Neuronal stem cell (in vitro differentiated cells): Measurements from ENCODE around the gene AGPAT2.

Experiments
- DNase-seq: peaks from one replicate; pipeline ENCODE4 v3.0.0-alpha.2; 2013; ENCODE audit warnings: low spot score
- H2AFZ ChIP-seq: one replicate; pipeline ENCODE4 v1.6.1; 2013; ENCODE audit warnings: mild to moderate bottlenecking, low read length, inconsistent platforms
- H2AK5ac ChIP-seq: 2 replicates; pipeline ENCODE4 v1.6.1; 2013; ENCODE audit warnings: low read depth, mild to moderate bottlenecking, inconsistent platforms, low read length, moderate library complexity, mixed read lengths
- H2BK120ac ChIP-seq: 2 replicates; pipeline ENCODE4 v1.6.1; 2013; ENCODE audit warnings: low read depth, mild to moderate bottlenecking, inconsistent platforms, low read length, moderate library complexity, mixed read lengths
- H2BK12ac ChIP-seq: one replicate; pipeline ENCODE4 v1.6.1; 2013; ENCODE audit warnings: low read length, inconsistent platforms
- H2BK15ac ChIP-seq: 2 replicates; pipeline ENCODE4 v1.6.1; 2013; ENCODE audit warnings: mild to moderate bottlenecking, low read length, inconsistent platforms, mixed read lengths
- H2BK5ac ChIP-seq: one replicate; pipeline ENCODE4 v1.6.1; 2013; ENCODE audit warnings: inconsistent platforms, mild to moderate bottlenecking, low read length, moderate library complexity
- H3K14ac ChIP-seq: one replicate; pipeline ENCODE4 v1.6.1; 2013; ENCODE audit warnings: low read length, inconsistent platforms
- H3K18ac ChIP-seq: 2 replicates; pipeline ENCODE4 v1.6.1; 2013; ENCODE audit warnings: low read length, inconsistent platforms
- H3K23ac ChIP-seq: 2 replicates; pipeline ENCODE4 v1.6.1; 2013; ENCODE audit warnings: low read depth, mild to moderate bottlenecking, mixed read lengths, low read length, inconsistent platforms; ENCODE audit not compliant: poor library complexity
- H3K27ac ChIP-seq: replicated peaks from 3 replicates; pipeline ENCODE4 v1.5.1; 2013; ENCODE audit warnings: low read length, inconsistent platforms
- H3K27me3 ChIP-seq, 3 experiments: 2 replicates each; pipeline ENCODE4 v1.6.1; 2013; ENCODE audit warnings: low read length in 3 of 3, mild to moderate bottlenecking in 2 of 3, inconsistent platforms in 1 of 3, low read depth in 1 of 3, mixed read lengths in 1 of 3, moderate library complexity in 1 of 3; ENCODE audit not compliant: control insufficient read depth in 3 of 3, insufficient read depth in 3 of 3
- H3K36me3 ChIP-seq, 2 donors: replicated peaks in 1 of 2; 2 replicates each; pipeline ENCODE4 v1.6.1; 2013; ENCODE audit warnings: low read length in 2 of 2; ENCODE audit not compliant: control insufficient read depth in 2 of 2, insufficient read depth in 2 of 2
- H3K4ac ChIP-seq: 2 replicates; pipeline ENCODE4 v1.6.1; 2013; ENCODE audit warnings: inconsistent platforms, mild to moderate bottlenecking, low read length, moderate library complexity
- H3K4me1 ChIP-seq, 2 donors: 1 replicate in 1 of 2; 2 replicates in 1 of 2; pipeline ENCODE4 v1.6.1; 2013; ENCODE audit warnings: low read length in 2 of 2, low read depth in 1 of 2; ENCODE audit not compliant: control insufficient read depth in 2 of 2, insufficient read depth in 1 of 2
- H3K4me2 ChIP-seq: one replicate; pipeline ENCODE4 v1.6.1; 2013; ENCODE audit warnings: mild to moderate bottlenecking, low read length, inconsistent platforms; ENCODE audit not compliant: insufficient read depth, poor library complexity, severe bottlenecking
- H3K4me3 ChIP-seq, 2 donors: 2 replicates each; pipeline ENCODE4 v1.5.1; 2013; ENCODE audit warnings: low read length in 2 of 2, mild to moderate bottlenecking in 2 of 2, inconsistent platforms in 1 of 2, moderate library complexity in 1 of 2
- H3K79me1 ChIP-seq: one replicate; pipeline ENCODE4 v1.6.1; 2013; ENCODE audit warnings: low read depth, mild to moderate bottlenecking, inconsistent platforms, low read length, moderate library complexity
- H3K9ac ChIP-seq: one replicate; pipeline ENCODE4 v1.6.1; 2013; ENCODE audit warnings: mild to moderate bottlenecking, low read depth, low read length, inconsistent platforms; ENCODE audit not compliant: poor library complexity
- H3K9me3 ChIP-seq, 2 donors: replicated peaks in 1 of 2; 2 replicates each; pipeline versions ENCODE3 to v1.6.1; 2013; ENCODE audit warnings: low read length in 2 of 2, mild to moderate bottlenecking in 2 of 2, inconsistent platforms in 1 of 2, low read depth in 1 of 2, mixed read lengths in 1 of 2, moderate library complexity in 1 of 2; ENCODE audit not compliant: control insufficient read depth in 2 of 2, insufficient read depth in 1 of 2
- H4K8ac ChIP-seq: one replicate; pipeline ENCODE4 v1.6.1; 2013; ENCODE audit warnings: low read depth, mild to moderate bottlenecking, inconsistent platforms, low read length, moderate library complexity
- H4K91ac ChIP-seq: one replicate; pipeline ENCODE4 v1.6.1; 2013; ENCODE audit warnings: low read length, low read depth, mild to moderate bottlenecking, inconsistent platforms; ENCODE audit not compliant: poor library complexity
- WGBS, 2 donors: extraction: QIAGEN DNeasy Blood & Tissue Kit; methylation state at CpG; one replicate each; pipeline ENCODE4 v1.1.7; 2013; ENCODE audit warnings: missing lambda C conversion rate in 2 of 2, mixed read lengths in 1 of 2; ENCODE audit not compliant: insufficient read length in 2 of 2, insufficient replicate concordance in 1 of 2; ENCODE audit errors: extremely low coverage in 2 of 2; 5-methylcytosine and 5-hydroxymethylcytosine counted together

The AGPAT2 gene

GRCh38 chr9:136692185-136693134, 5.2 kb upstream of the AGPAT2 start:
- peak overlapping the region; percentile 17 for H2BK120ac ChIP-seq
- peak overlapping the region; percentile 92 for H2BK15ac ChIP-seq
- no peak overlapping the region for H3K27ac ChIP-seq
- peaks cover 13 to 16% of the 10 kb centered on the region in 2 donors for H3K4me1 ChIP-seq
- H3K4ac ChIP-seq = peak overlapping the region; percentile 53
- peak overlapping the region; percentile 97 for H3K23ac ChIP-seq
- H3K4me2 ChIP-seq = peak overlapping the region; percentile 18
- H4K91ac ChIP-seq = no peak overlapping the region
- peak overlapping the region; percentile 95 for H2BK12ac ChIP-seq
- peak overlapping the region; percentile 48 for H4K8ac ChIP-seq
- WGBS, 2 donors = no CpG with 5 or more reads among the region's 46 CpGs
- H3K36me3 ChIP-seq = no peaks in the 10 kb centered on the region
- peak overlapping the region; percentile 91 for H3K18ac ChIP-seq
- DNase-seq = no peak
- H3K4me3 ChIP-seq = no peak overlapping the region
- no peaks in the 10 kb centered on the region for H3K9me3 ChIP-seq
- peaks cover 5% of the 10 kb centered on the region for H3K79me1 ChIP-seq
- H3K27me3 ChIP-seq = peaks cover 3 to 63% (median 18%) of the 10 kb centered on the region in 3 experiments
- peak overlapping the region; percentile 90 for H2BK5ac ChIP-seq
- peak overlapping the region; percentile 47 for H3K14ac ChIP-seq
- no peak overlapping the region for H2AFZ ChIP-seq
- peak overlapping the region; percentile 21 for H3K9ac ChIP-seq
- H2AK5ac ChIP-seq = peak overlapping the region; percentile 97

DNA sequence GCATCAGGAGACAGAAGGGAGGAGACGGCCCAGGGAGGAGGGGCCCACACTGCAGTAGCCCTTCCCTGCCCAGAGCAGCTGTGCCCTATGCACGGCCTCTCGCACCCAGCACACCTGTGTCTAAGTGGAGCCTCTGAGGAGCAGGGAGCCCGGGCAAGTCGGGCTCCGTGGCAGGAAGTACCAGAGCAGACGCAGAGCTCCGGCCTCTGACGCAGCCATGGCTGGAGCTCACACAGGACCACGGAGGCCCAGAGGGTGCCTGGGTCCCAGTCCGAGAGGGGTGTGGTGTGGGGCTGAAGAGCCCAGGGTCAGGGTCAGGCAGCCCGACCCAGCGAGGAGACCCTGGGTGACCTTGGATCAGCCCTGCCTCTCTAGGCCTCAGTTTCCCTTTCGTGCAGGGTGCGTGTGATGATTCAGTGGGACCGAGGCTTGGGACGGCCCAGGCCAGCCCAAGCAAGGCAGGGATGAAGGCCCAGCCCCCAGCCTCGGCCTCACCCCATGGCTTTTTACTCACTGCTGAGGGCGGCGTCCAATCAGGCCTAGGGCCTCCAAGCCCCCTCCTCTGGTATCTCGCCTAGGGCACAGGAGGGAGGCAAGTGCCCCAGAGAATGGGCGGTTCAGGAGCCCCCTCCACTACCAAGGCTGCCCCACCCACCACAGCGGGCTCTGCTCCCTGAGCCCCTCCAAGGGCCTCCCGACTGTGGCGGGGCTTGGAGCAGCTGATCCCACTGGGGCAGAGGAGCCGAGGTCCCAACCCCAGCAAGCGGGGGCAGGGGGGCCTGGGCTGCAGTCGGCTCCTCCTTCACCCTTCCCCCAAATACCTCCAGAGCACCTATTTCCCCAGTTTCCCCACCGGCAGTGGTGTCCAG, 4.3 kb upstream of the AGPAT2 start:
- Histone ChIP-seq H3K79me1 (peaks cover 5% of the 10 kb centered on the region), H2BK120ac (no peak overlapping the region), H2AK5ac (peak overlapping the region; percentile 97), H3K27me3 (peaks cover 4 to 65% (median 25%) of the 10 kb centered on the region in 3 experiments), H3K4me1 (peaks cover 11 to 12% of the 10 kb centered on the region in 2 donors), H3K36me3 (no peaks in the 10 kb centered on the region), H3K4ac (no peak overlapping the region), H3K18ac (peak overlapping the region; percentile 91), H2AFZ (no peak overlapping the region), H3K9me3 (no peaks in the 10 kb centered on the region), H3K14ac (peak overlapping the region; percentile 94), H2BK15ac (peak overlapping the region; percentile 89), H3K4me3 (no peak overlapping the region), H3K9ac (peak overlapping the region; percentile 44), H3K4me2 (no peak overlapping the region), H2BK12ac (peak overlapping the region; percentile 90), H4K91ac (no peak overlapping the region), H3K23ac (peak overlapping the region; percentile 73), H3K27ac (no peak overlapping the region), H2BK5ac (peak overlapping the region; percentile 90), H4K8ac (no peak overlapping the region)
- WGBS, 2 donors = no CpG with 5 or more reads among the region's 29 CpGs
- DNase-seq = no peak

DNA sequence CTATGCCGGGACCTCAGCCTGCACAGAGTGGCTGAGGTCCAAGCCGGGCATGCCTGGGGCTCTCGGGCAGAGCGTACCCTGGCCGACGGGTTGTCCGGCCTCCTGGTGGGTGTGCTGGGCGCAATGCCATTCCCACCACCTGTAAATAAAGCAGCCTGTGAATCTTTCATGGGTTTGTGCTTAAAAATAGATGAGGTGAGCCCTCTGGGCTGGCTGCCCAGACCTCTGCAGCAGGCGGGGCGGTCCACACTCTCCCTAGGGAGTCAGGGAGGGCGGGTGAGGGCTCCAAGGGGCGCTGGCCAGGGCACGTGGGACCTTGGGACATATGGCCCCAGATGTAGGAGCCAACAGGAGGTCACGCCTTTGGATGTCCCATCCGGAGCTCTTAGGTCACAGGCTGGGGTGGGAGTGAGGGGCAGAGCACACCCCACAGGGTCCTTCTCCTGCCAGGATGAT, 3.6 kb upstream of the AGPAT2 start:
- Histone ChIP-seq H3K4me1 (peaks cover 10 to 18% of the 10 kb centered on the region in 2 donors), H3K9ac (no peak overlapping the region), H2BK12ac (peak overlapping the region; percentile 90), H3K14ac (no peak overlapping the region), H2BK15ac (peak overlapping the region; percentile 89), H3K4me2 (no peak overlapping the region), H3K9me3 (no peaks in the 10 kb centered on the region), H2BK5ac (peak overlapping the region; percentile 66), H4K8ac (no peak overlapping the region), H3K27ac (no peak overlapping the region), H3K27me3 (peaks cover 8 to 73% (median 32%) of the 10 kb centered on the region in 3 experiments), H2AK5ac (peak overlapping the region; percentile 97), H4K91ac (no peak overlapping the region), H3K4me3 (no peak overlapping the region), H3K36me3 (no peaks in the 10 kb centered on the region), H3K4ac (no peak overlapping the region), H2AFZ (no peak overlapping the region), H3K18ac (peak overlapping the region; percentile 91), H3K79me1 (peaks cover 5% of the 10 kb centered on the region), H3K23ac (peak overlapping the region; percentile 73), H2BK120ac (peak overlapping the region; percentile 91)
- no peak for DNase-seq
- WGBS, 2 donors = no CpG with 5 or more reads among the region's 15 CpGs
